CD8-positive, alpha-beta memory T cell (primary cell): ENCODE measurements around the gene NACAD. TPM values are rescaled to one million over a fixed set of nuclear protein-coding genes. Genes with fewer than 3 reads are reported as not detected.
A peak's percentile ranks its signal among the peaks of the same experiment; 100 is the strongest.

Experiments used
- CTCF ChIA-PET: fragments of 350-600 bp; sonication (Branson Sonifier 250); formaldehyde crosslinking; loops from one replicate; lab custom pipeline; 2021; ENCODE audit warnings: antibody characterized with exemption; lab: Charles Lee
- POLR2A ChIA-PET: fragments of 350-600 bp; sonication (Branson Sonifier 250); formaldehyde crosslinking; loops from one replicate; lab custom pipeline; 2021; ENCODE audit warnings: antibody characterized with exemption; lab: Charles Lee
- DNase-seq, 5 donors: peaks; one replicate each; pipeline versions ENCODE4 v3.0.0 to v3.0.0-alpha.2; 2020 to 2022; ENCODE audit warnings: mixed read lengths in 1 of 5
- H3K27ac ChIP-seq: one replicate; pipeline ENCODE4 v1.7.0; 2013; ENCODE audit warnings: low read depth, mild to moderate bottlenecking, low read length, moderate library complexity
- H3K27me3 ChIP-seq: 2 replicates; pipeline ENCODE4 v1.7.0; 2013; ENCODE audit warnings: low read length, mild to moderate bottlenecking; ENCODE audit not compliant: insufficient read depth, poor library complexity, severe bottlenecking
- H3K36me3 ChIP-seq: 2 replicates; pipeline ENCODE4 v1.7.0; 2013; ENCODE audit warnings: mild to moderate bottlenecking, low read length, moderate library complexity; ENCODE audit not compliant: insufficient read depth
- H3K4me1 ChIP-seq: 2 replicates; pipeline ENCODE4 v1.7.0; 2013; ENCODE audit warnings: mild to moderate bottlenecking, low read length, moderate library complexity; ENCODE audit not compliant: insufficient read depth
- H3K4me3 ChIP-seq: 2 replicates; pipeline ENCODE4 v1.7.0; 2013; ENCODE audit warnings: mild to moderate bottlenecking, low read length
- H3K9me3 ChIP-seq: 2 replicates; pipeline ENCODE4 v1.7.0; 2013; ENCODE audit warnings: mild to moderate bottlenecking, low read length
- H3K27ac Mint-ChIP-seq, 8 donors: one replicate each; pipeline ENCODE4 v1.8.0; 2020 to 2021; ENCODE audit warnings: mixed read lengths in 8 of 8, mild to moderate bottlenecking in 6 of 8, inconsistent platforms in 3 of 8, moderate library complexity in 3 of 8
- H3K27me3 Mint-ChIP-seq, 2 donors: one replicate each; pipeline ENCODE4 v1.8.0; 2020 to 2021; ENCODE audit warnings: mixed read lengths in 2 of 2, mild to moderate bottlenecking in 1 of 2, moderate library complexity in 1 of 2
- H3K36me3 Mint-ChIP-seq, 3 donors: one replicate each; pipeline ENCODE4 v1.8.0; 2020 to 2021; ENCODE audit warnings: mixed read lengths in 3 of 3, inconsistent platforms in 1 of 3, mild to moderate bottlenecking in 1 of 3
- H3K4me1 Mint-ChIP-seq, 3 donors: one replicate each; pipeline ENCODE4 v1.8.0; 2020 to 2021; ENCODE audit warnings: mixed read lengths in 3 of 3, inconsistent platforms in 1 of 3, mild to moderate bottlenecking in 1 of 3
- H3K4me3 Mint-ChIP-seq, 7 donors: one replicate each; pipeline ENCODE4 v1.8.0; 2020 to 2021; ENCODE audit warnings: mixed read lengths in 7 of 7, mild to moderate bottlenecking in 6 of 7, moderate library complexity in 4 of 7, inconsistent platforms in 2 of 7
- H3K9me3 Mint-ChIP-seq, 5 donors: one replicate each; pipeline ENCODE4 v1.8.0; 2020 to 2022; ENCODE audit warnings: mixed read lengths in 5 of 5, mild to moderate bottlenecking in 3 of 5, moderate library complexity in 2 of 5, inconsistent platforms in 1 of 5
- polyA plus RNA-seq: library from polyadenylated mRNA; unstranded; fragments of 300-500 nt; fragmentation: Illumina TruSeq; gene quantifications from one replicate; pipeline ENCODE4 v1.2.3, GENCODE V29; 2021
- total RNA-seq, 2 experiments: library from RNA; stranded (reverse); gene quantifications; one replicate each; pipeline ENCODE4 v1.2.3, GENCODE V29; 2021

Gene NACAD
- total and polyA plus RNA-seq, 3 experiments from 2014 or later = 0.31 to 1.3 (median 0.82) TPM

GRCh38 chr7:45103958-45104843 is 15.4 kb upstream of the NACAD start:
- no peak for DNase-seq
- Histone ChIP-seq H3K4me1 (peaks cover 28% of the 10 kb centered on the region), H3K4me3 (no peak overlapping the region), H3K27me3 (no peaks in the 10 kb centered on the region), H3K9me3 (no peaks in the 10 kb centered on the region), H3K36me3 (peaks cover 98% of the 10 kb centered on the region), H3K27ac (no peak overlapping the region)
- Mint-ChIP-seq H3K4me3 (no peak overlapping the region), H3K9me3 (no peaks in the 10 kb centered on the region), H3K27ac (peak overlapping the region in 1 of 8 donors; percentile 52), H3K4me1 (peaks cover 17 to 39% (median 25%) of the 10 kb centered on the region in 3 donors), H3K27me3 (no peaks in the 10 kb centered on the region), H3K36me3 (peaks cover 0 to 99% (median 10%) of the 10 kb centered on the region in 3 donors)
- POLR2A ChIA-PET = interaction anchor here (0.6 kb wide), 1 partner anchor 629 kb away, joined by 8 read pairs; no protein-coding TSS in a partner anchor
- CTCF ChIA-PET = interaction anchor here (1.0 to 1.4 kb wide), 2 partner anchors 31 to 75 kb away, joined by 3 to 5 read pairs; no protein-coding TSS in a partner anchor

DNA sequence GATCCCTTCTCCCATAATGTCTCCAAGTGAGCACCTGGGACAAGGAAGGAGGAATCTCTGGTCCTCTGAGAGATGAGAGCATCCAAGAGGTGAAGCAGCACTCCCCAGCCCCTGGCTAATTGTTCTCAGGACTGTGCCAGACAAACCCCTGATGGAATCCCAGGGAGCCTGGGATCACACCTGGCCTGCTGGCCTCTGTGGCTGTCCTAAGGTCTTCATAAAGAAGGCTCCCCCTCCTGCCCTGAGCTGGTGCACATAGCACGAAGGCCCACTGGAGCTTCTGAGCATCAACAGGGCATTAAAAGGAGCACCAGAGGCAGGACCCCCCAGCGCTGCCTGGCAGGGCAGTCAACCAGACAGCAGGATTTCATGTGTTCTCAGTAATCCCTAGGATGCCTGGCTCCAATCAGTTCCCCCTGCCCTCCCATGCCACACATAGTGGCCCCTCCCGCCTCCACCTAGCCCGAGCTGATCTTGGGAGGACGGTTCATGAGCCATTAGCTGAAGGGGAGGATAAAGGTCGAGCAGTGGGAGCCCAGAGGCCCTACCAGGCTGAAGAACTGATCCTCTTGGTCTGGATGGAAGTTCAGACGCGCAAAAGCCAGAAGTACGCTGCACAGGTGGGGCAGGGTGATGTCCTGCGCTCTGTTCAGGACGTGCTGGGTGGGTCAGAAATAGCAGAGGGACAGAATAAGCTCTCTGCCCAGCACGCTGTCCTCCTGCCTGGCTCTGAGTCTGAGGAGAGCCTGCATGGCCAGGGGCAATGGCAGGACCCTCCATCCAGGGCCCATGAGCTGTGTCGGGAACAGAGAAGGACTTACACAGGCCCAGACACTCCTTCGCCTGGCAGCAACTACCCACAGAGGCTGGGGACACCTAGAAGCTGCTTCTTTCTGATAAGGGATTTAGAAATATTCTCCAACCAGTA is 14.3 kb upstream of the NACAD start:
- ChIA-PET POLR2A (interaction anchor here (0.6 kb wide), 1 partner anchor 628 kb away, joined by 8 read pairs; no protein-coding TSS in a partner anchor), CTCF (no interaction called here)
- Mint-ChIP-seq H3K36me3 (peaks cover 0 to 92% (median 10%) of the 10 kb centered on the region in 3 donors), H3K27ac (peak overlapping the region in 3 of 8 donors; percentile 47 to 75 (median 68)), H3K4me1 (peaks cover 9 to 28% (median 17%) of the 10 kb centered on the region in 3 donors), H3K9me3 (no peaks in the 10 kb centered on the region), H3K4me3 (no peak overlapping the region), H3K27me3 (no peaks in the 10 kb centered on the region)
- peaks cover 90% of the 10 kb centered on the region for H3K36me3 ChIP-seq
- H3K9me3 ChIP-seq = no peaks in the 10 kb centered on the region
- no peak overlapping the region for H3K4me3 ChIP-seq
- peak in 1 of 5 donors; percentile 4 for DNase-seq
- H3K27me3 ChIP-seq = no peaks in the 10 kb centered on the region
- H3K4me1 ChIP-seq = peaks cover 17% of the 10 kb centered on the region
- H3K27ac ChIP-seq = no peak overlapping the region

- no peak for DNase-seq
- H3K9me3 ChIP-seq = no peaks in the 10 kb centered on the region
- H3K36me3 Mint-ChIP-seq = peaks cover 0 to 81% (median 4%) of the 10 kb centered on the region in 3 donors
- no peaks in the 10 kb centered on the region for H3K27me3 Mint-ChIP-seq
- ChIA-PET POLR2A (no interaction called here), CTCF (interaction anchor here (1.0 kb wide), 1 partner anchor 35 kb away, joined by 3 read pairs; no protein-coding TSS in a partner anchor)
- peaks cover 0 to 15% (median 5%) of the 10 kb centered on the region in 3 donors for H3K4me1 Mint-ChIP-seq
- no peak overlapping the region for H3K4me3 Mint-ChIP-seq
- H3K27me3 ChIP-seq = no peaks in the 10 kb centered on the region
- H3K4me1 ChIP-seq = peaks cover 4% of the 10 kb centered on the region
- no peak overlapping the region for H3K27ac Mint-ChIP-seq
- H3K27ac ChIP-seq = no peak overlapping the region
- peaks cover 76% of the 10 kb centered on the region for H3K36me3 ChIP-seq
- no peaks in the 10 kb centered on the region for H3K9me3 Mint-ChIP-seq
- H3K4me3 ChIP-seq = no peak overlapping the region
Observed at GRCh38 chr7:45101748-45102147, 13.0 kb upstream of the NACAD start.

GRCh38 chr7:45100761-45101480 is 12.2 kb upstream of the NACAD start:
- POLR2A ChIA-PET = no interaction called here
- no peaks in the 10 kb centered on the region for H3K9me3 ChIP-seq

GRCh38 chr7:45099891-45100760 is 11.4 kb upstream of the NACAD start:
- H3K27ac ChIP-seq = no peak overlapping the region
- no peaks in the 10 kb centered on the region for H3K9me3 ChIP-seq
- CTCF ChIA-PET = no interaction called here
- no peak for DNase-seq
- Mint-ChIP-seq H3K36me3 (peaks cover 0 to 65% (median 4%) of the 10 kb centered on the region in 3 donors), H3K27ac (peak overlapping the region in 3 of 8 donors; percentile 72 to 79 (median 75)), H3K4me1 (peaks cover 0 to 5% (median 0%) of the 10 kb centered on the region in 3 donors), H3K9me3 (no peaks in the 10 kb centered on the region), H3K4me3 (no peak overlapping the region), H3K27me3 (no peaks in the 10 kb centered on the region)
- no peaks in the 10 kb centered on the region for H3K4me1 ChIP-seq
- H3K36me3 ChIP-seq = peaks cover 61% of the 10 kb centered on the region
- no peak overlapping the region for H3K4me3 ChIP-seq
- no peaks in the 10 kb centered on the region for H3K27me3 ChIP-seq
- POLR2A ChIA-PET = interaction anchor here (1.0 kb wide), 1 partner anchor 12 kb away, joined by 4 read pairs; the partner anchor contains the start of gene TBRG4

More at GRCh38 chr7:45100761-45101480, 12.2 kb upstream of the NACAD start:
- H3K27ac ChIP-seq = no peak overlapping the region
- CTCF ChIA-PET = interaction anchor here (1.0 kb wide), 1 partner anchor 35 kb away, joined by 3 read pairs; no protein-coding TSS in a partner anchor
- H3K27me3 ChIP-seq = no peaks in the 10 kb centered on the region
- no peaks in the 10 kb centered on the region for H3K27me3 Mint-ChIP-seq
- peaks cover 69% of the 10 kb centered on the region for H3K36me3 ChIP-seq
- H3K9me3 Mint-ChIP-seq = no peaks in the 10 kb centered on the region
- H3K4me1 ChIP-seq = no peaks in the 10 kb centered on the region
- no peak overlapping the region for H3K4me3 Mint-ChIP-seq
- no peak for DNase-seq
- peak overlapping the region in 3 of 8 donors; percentile 8 to 79 (median 11) for H3K27ac Mint-ChIP-seq
- no peak overlapping the region for H3K4me3 ChIP-seq
- H3K4me1 Mint-ChIP-seq = peaks cover 0 to 7% (median 2%) of the 10 kb centered on the region in 3 donors
- peaks cover 0 to 73% (median 4%) of the 10 kb centered on the region in 3 donors for H3K36me3 Mint-ChIP-seq

DNA sequence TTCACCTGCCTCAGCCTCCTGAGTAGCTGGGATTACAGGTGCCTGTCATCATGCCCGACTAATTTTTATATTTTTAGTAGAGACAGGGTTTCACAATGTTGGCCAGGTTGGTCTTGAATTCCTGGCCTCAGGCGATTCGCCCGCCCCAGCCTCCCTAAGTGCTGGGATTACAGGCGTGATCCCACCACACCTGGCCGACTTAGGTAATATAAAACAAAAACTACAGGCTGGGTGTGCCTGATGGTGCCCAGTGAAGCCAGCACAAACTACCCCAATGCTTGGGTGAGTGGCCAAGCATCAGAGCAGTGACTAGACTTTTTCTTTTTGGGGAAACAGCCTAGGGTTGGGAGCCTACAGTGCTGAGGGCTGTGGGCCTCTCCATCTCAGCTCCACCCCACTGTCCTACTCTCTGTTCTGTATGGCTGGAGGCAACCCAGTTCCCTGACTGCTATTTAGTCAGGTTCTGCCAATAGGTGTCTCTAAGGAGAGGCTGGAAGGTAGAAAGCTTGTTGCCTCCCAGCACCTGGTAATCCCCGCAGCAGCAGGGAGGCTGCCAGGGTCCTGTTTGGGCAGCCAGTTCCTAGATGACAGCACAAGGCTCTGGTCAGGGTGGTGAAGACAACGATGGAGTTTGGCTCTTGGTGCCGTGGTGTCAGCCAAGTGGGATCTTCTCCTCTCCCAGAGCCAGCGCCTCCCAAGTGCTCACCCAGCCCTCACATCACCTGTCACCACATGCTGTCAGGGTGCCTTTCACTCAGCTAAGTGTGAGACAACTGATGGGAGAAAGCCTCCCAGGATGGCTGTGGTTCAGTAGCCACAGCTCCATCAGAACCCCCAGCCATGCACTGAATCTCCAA is 10.4 kb upstream of the NACAD start:
- Mint-ChIP-seq H3K27ac (peak overlapping the region in 1 of 8 donors; percentile 75), H3K27me3 (no peaks in the 10 kb centered on the region), H3K4me3 (no peak overlapping the region), H3K9me3 (no peaks in the 10 kb centered on the region), H3K36me3 (peaks cover 0 to 56% (median 4%) of the 10 kb centered on the region in 3 donors), H3K4me1 (peaks cover 0 to 5% (median 0%) of the 10 kb centered on the region in 3 donors)
- CTCF ChIA-PET = no interaction called here
- no peaks in the 10 kb centered on the region for H3K4me1 ChIP-seq
- POLR2A ChIA-PET = interaction anchor here (1.0 kb wide), 1 partner anchor 13 kb away, joined by 4 read pairs; the partner anchor contains the start of gene TBRG4
- H3K9me3 ChIP-seq = no peaks in the 10 kb centered on the region
- H3K27ac ChIP-seq = no peak overlapping the region
- no peaks in the 10 kb centered on the region for H3K27me3 ChIP-seq
- no peak for DNase-seq
- H3K4me3 ChIP-seq = no peak overlapping the region
- H3K36me3 ChIP-seq = peaks cover 52% of the 10 kb centered on the region
